ENCODE results near the gene TRIM38. TPM values are rescaled to one million over a fixed set of nuclear protein-coding genes. Genes with fewer than 3 reads are reported as not detected.

TRIM38 gene
- total RNA-seq, 4 donors from 2014 or later: 11.5 to 14.0 (median 12.4) TPM

DNA sequence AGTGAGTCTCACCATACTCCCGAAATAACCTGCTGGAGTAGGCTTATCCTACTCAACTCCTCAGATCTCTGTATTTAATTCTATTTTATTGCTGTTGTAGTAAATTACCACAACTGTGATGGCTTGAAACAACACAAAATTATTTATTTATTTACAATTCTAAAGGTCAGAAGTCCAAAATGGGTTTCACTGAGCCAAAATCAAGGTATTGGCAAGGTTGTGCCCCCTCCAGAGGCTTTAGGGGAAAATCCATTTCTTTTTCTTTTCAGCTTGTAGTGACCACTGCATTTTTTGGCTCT, 31.2 kb upstream of the TRIM38 start:
- H3K4me1 ChIP-seq: no peaks in the 10 kb centered on the region
- TF ChIP-seq, protein P1, sequence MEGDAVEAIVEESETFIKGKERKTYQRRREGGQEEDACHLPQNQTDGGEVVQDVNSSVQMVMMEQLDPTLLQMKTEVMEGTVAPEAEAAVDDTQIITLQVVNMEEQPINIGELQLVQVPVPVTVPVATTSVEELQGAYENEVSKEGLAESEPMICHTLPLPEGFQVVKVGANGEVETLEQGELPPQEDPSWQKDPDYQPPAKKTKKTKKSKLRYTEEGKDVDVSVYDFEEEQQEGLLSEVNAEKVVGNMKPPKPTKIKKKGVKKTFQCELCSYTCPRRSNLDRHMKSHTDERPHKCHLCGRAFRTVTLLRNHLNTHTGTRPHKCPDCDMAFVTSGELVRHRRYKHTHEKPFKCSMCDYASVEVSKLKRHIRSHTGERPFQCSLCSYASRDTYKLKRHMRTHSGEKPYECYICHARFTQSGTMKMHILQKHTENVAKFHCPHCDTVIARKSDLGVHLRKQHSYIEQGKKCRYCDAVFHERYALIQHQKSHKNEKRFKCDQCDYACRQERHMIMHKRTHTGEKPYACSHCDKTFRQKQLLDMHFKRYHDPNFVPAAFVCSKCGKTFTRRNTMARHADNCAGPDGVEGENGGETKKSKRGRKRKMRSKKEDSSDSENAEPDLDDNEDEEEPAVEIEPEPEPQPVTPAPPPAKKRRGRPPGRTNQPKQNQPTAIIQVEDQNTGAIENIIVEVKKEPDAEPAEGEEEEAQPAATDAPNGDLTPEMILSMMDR (IDR thresholded peaks at IDR 0.05): no peak
- TF ChIP-seq POLR2A (IDR thresholded peaks at IDR 0.05): no peak
- no peaks in the 10 kb centered on the region for H3K9me3 ChIP-seq
- intact Hi-C loops (cut with DNase I): no loop called here
- H3K36me3 ChIP-seq: no peaks in the 10 kb centered on the region
- WGBS, 2 donors: 83 to 85% methylated on average over 1 of the region's 1 CpG
- no peak overlapping the region for H3K4me3 ChIP-seq (replicated peaks in 1 of 3)
- H3K27ac ChIP-seq: no peak overlapping the region
- DNase-seq: no peak
- no peaks in the 10 kb centered on the region for H3K27me3 ChIP-seq

DNA sequence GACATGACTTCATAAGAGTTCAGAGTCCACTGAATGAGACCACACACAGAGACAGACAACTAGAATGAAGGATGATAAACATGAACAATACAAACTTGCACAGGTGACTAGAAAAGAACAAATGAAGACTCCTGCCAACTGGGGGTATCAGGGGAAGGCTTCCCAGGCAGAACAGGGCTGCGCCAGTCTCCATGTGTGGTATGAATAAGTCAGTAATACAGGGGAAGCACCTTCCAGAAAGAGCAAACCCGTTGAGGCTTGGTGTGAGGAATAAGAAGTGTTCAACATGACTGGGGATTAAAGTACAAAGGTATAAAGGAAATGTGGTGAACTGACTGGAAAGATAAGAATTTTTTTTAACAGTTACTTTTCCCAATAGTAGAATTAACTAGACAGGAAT, 28.4 kb upstream of the TRIM38 start:
- DNase-seq: no peak
- no peaks in the 10 kb centered on the region for H3K9me3 ChIP-seq
- H3K4me1 ChIP-seq: no peaks in the 10 kb centered on the region
- WGBS, 2 donors: 75 to 80% methylated on average over 2 of the region's 2 CpGs
- H3K27me3 ChIP-seq: no peaks in the 10 kb centered on the region
- H3K27ac ChIP-seq: no peak overlapping the region
- intact Hi-C loops (cut with DNase I): no loop called here
- TF ChIP-seq, protein P1 (IDR thresholded peaks at IDR 0.05): no peak
- TF ChIP-seq POLR2A (IDR thresholded peaks at IDR 0.05): no peak
- H3K36me3 ChIP-seq: no peaks in the 10 kb centered on the region
- no peak overlapping the region for H3K4me3 ChIP-seq (replicated peaks in 1 of 3)

DNA sequence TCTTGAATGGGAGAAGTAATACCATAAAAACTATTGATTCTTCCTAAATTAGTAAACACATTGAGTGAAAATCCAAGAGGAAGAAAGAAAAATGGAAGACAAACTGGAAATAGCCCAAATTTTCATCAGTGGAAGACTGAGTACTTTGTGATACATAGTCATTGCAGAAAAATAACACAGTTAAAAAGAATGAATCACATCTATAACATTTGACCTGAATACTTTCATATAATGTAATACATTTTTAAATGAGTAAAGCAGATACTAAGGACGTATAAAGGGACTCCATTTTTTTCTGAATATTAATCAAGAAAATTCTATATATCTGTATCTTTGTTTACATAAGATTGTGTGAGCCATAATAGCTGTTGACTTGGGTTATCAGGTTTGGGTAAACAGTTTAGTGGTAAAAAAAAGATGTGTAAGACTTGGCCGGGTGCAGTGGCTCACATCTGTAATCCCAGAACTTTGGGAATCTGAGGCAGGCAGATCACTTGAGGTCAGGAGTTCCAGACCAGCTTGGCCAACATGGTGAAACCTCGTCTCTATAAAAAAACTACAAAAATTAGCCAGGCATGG, 27.8 kb upstream of the TRIM38 start:
- no peaks in the 10 kb centered on the region for H3K4me1 ChIP-seq
- H3K36me3 ChIP-seq: no peaks in the 10 kb centered on the region
- no peak overlapping the region for H3K4me3 ChIP-seq (replicated peaks in 1 of 3)
- intact Hi-C loops (cut with DNase I): no loop called here
- no peak for DNase-seq
- H3K9me3 ChIP-seq: no peaks in the 10 kb centered on the region
- TF ChIP-seq POLR2A (IDR thresholded peaks at IDR 0.05): no peak
- TF ChIP-seq, protein P1 (IDR thresholded peaks at IDR 0.05): no peak
- no peak overlapping the region for H3K27ac ChIP-seq
- H3K27me3 ChIP-seq: no peaks in the 10 kb centered on the region
- 81 to 87% methylated on average over 3 of the region's 3 CpGs for WGBS, 2 donors

DNA sequence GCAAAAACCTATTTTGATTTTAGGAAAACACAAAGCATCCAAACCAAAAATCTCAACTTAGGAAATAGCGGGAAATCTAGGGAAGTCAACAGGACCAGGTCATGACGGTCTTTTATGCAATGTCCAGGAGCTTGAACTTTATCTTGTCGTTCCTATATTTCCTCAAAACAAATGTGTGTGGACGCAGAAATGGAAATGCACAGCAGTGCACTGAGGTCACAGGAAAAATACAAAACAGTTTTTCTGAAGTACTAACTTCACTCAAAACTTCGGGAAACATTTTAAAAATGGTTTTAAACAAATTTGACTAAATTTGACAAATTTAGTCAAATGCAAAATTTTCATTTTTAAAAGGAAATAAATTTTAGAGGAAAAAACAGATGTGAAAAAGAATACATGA, 26.6 kb upstream of the TRIM38 start:
- no peak for TF ChIP-seq POLR2A (IDR thresholded peaks at IDR 0.05)
- TF ChIP-seq, protein P1 (IDR thresholded peaks at IDR 0.05): no peak
- H3K9me3 ChIP-seq: no peaks in the 10 kb centered on the region
- H3K36me3 ChIP-seq: no peaks in the 10 kb centered on the region
- intact Hi-C loops (cut with DNase I): no loop called here
- no peak overlapping the region for H3K4me3 ChIP-seq (replicated peaks in 1 of 3)
- H3K4me1 ChIP-seq: no peaks in the 10 kb centered on the region
- H3K27me3 ChIP-seq: no peaks in the 10 kb centered on the region
- 86 to 91% methylated on average over 5 of the region's 5 CpGs for WGBS, 2 donors
- no peak for DNase-seq
- H3K27ac ChIP-seq: no peak overlapping the region

DNA sequence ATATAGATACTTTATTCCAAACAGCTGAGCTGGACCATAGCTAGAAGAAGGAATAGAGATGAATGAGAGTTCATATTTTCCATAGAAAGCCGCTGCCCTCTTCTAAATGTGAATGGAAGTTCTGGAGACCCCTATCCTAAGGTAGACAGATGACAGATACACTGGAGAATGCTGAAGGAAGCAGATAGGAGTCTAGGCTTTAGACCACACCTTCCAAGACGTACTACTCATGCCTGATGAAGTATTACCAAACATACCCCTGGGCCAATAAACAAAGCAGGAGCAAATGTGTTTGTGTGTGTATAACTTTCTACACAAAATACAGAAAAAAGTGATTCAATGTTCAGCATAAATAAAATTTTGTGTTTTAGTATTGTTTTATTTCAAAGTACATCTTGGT, 23.0 kb upstream of the TRIM38 start:
- Histone ChIP-seq H3K36me3 (no peaks in the 10 kb centered on the region), H3K27me3 (no peaks in the 10 kb centered on the region), H3K4me1 (no peaks in the 10 kb centered on the region), H3K4me3 (replicated peaks in 1 of 3) (no peak overlapping the region), H3K9me3 (no peaks in the 10 kb centered on the region), H3K27ac (no peak overlapping the region)
- intact Hi-C loops (cut with DNase I): no loop called here
- DNase-seq: no peak
- TF ChIP-seq, protein P1 (IDR thresholded peaks at IDR 0.05): no peak
- no peak for TF ChIP-seq POLR2A (IDR thresholded peaks at IDR 0.05)
- WGBS, 2 donors: 85 to 88% methylated on average over 2 of the region's 2 CpGs
